ENCODE measurements around the gene PPP1R10.

- TF ChIP-seq CTCF (IDR thresholded peaks at IDR 0.05; ENCODE audit: poor library complexity) (no peak), EZH2phosphoT487 (IDR thresholded peaks at IDR 0.05; ENCODE audit: low read depth, severe bottlenecking, unreplicated experiment) (no peak)
These were observed 38.7 kb upstream of the PPP1R10 start for GRCh38 chr6:30655743-30656094.

Data from hepatocyte (in vitro differentiated cells).